Stimulated activated CD8-positive, alpha-beta memory T cell treated with anti-CD3 and anti-CD28 coated beads, Interleukin-4, amount 100 ng/mL, for 1 hour (primary cell): ENCODE measurements around the gene ALOX15B.
"Not testable (repeated sequence)": the region's sequence is repeated elsewhere in the genome, so short reads cannot be mapped to it uniquely, and the experiment has no call there.

Experiments
- DNase-seq, 2 donors: peaks; one replicate each; pipeline ENCODE4 v3.0.0-alpha.2; 2020; ENCODE audit warnings: low read depth in 2 of 2, low spot score in 1 of 2

The ALOX15B gene

GRCh38 chr17:8012996-8013640 is 25.7 kb upstream of the ALOX15B start:
- DNase-seq: no peak

- DNase-seq: no peak
Observed at GRCh38 chr17:8013731-8014557, 24.9 kb upstream of the ALOX15B start.

- no peak for DNase-seq
Observed at GRCh38 chr17:8014558-8014850, 24.4 kb upstream of the ALOX15B start.

GRCh38 chr17:8015236-8015956 is 23.5 kb upstream of the ALOX15B start:
- no peak for DNase-seq

- DNase-seq: no peak
Observed at GRCh38 chr17:8015957-8016631, 22.8 kb upstream of the ALOX15B start.

GRCh38 chr17:8016632-8017424 is 22.0 kb upstream of the ALOX15B start:
- DNase-seq: no peak

GRCh38 chr17:8018436-8018835 is 20.4 kb upstream of the ALOX15B start:
- no peak for DNase-seq

GRCh38 chr17:8019166-8019565 is 19.7 kb upstream of the ALOX15B start:
- DNase-seq: no peak

GRCh38 chr17:8019665-8020650 is 18.9 kb upstream of the ALOX15B start:
- DNase-seq: no peak

- DNase-seq: no peak
Observed at GRCh38 chr17:8020776-8021564, 17.9 kb upstream of the ALOX15B start.

- no peak for DNase-seq
Observed at GRCh38 chr17:8021565-8022359, 17.1 kb upstream of the ALOX15B start.

- no peak for DNase-seq
Observed at GRCh38 chr17:8022360-8023003, 16.4 kb upstream of the ALOX15B start.

GRCh38 chr17:8024161-8024560 is 14.7 kb upstream of the ALOX15B start:
- not testable (repeated sequence) for DNase-seq

- DNase-seq: no peak
Observed at GRCh38 chr17:8025176-8025911, 13.5 kb upstream of the ALOX15B start.

- no peak for DNase-seq
Observed at GRCh38 chr17:8029121-8029520, 9.7 kb upstream of the ALOX15B start.

- no peak for DNase-seq
Observed at GRCh38 chr17:8031261-8031661, 7.6 kb upstream of the ALOX15B start.

- DNase-seq: no peak
Observed at GRCh38 chr17:8031950-8032349, 6.9 kb upstream of the ALOX15B start.
